ENCODE results near the gene STMP1. TPM values are rescaled to one million over a fixed set of nuclear protein-coding genes. Genes with fewer than 3 reads are reported as not detected.
"Not testable (repeated sequence)": the region's sequence is repeated elsewhere in the genome, so short reads cannot be mapped to it uniquely, and the experiment has no call there.

Gene STMP1
- total and polyA plus RNA-seq, 7 donors, result 17.1 to 42.0 (median 25.1) TPM

GRCh38 chr7:135620447-135620846, 41.9 kb upstream of the STMP1 start:
- no peak for ATAC-seq
- no peak for TF ChIP-seq CTCF (IDR thresholded peaks at IDR 0.05)
- DNase-seq, result no peak
- 95 to 99% (median 98%) methylated on average over 2 of the region's 2 CpGs for WGBS, 3 donors
- no peak overlapping the region for H3K4me3 ChIP-seq
- H3K27ac ChIP-seq, result no peak overlapping the region
- H3K4me1 ChIP-seq, result no peaks in the 10 kb centered on the region
- no peaks in the 10 kb centered on the region for H3K27me3 ChIP-seq (ENCODE audit: insufficient read depth in 3 of 3, low read length in 2 of 3)
- intact Hi-C loops (cut with DNase I), result no loop called here
- no peaks in the 10 kb centered on the region for H3K9me3 ChIP-seq
- peaks cover 0 to 94% of the 10 kb centered on the region in 2 donors for H3K36me3 ChIP-seq (ENCODE audit: insufficient read depth in 1 of 2, low read depth in 1 of 2)

- no peak overlapping the region for H3K4me3 ChIP-seq
- TF ChIP-seq CTCF (IDR thresholded peaks at IDR 0.05), result peak; percentile 82
- no peak overlapping the region for H3K27ac ChIP-seq
- peaks cover 6 to 94% of the 10 kb centered on the region in 2 donors for H3K36me3 ChIP-seq (ENCODE audit: insufficient read depth in 1 of 2, low read depth in 1 of 2)
- H3K27me3 ChIP-seq (ENCODE audit: insufficient read depth in 3 of 3, low read length in 2 of 3), result no peaks in the 10 kb centered on the region
- no peaks in the 10 kb centered on the region for H3K9me3 ChIP-seq
- ATAC-seq (peak in 1 of 4 donors; percentile 49), DNase-seq (no peak)
- WGBS, 3 donors, result 72 to 82% (median 73%) methylated on average over 1 of the region's 1 CpG
- H3K4me1 ChIP-seq, result no peaks in the 10 kb centered on the region
- intact Hi-C loops (cut with DNase I), result no loop called here
Measured at GRCh38 chr7:135620980-135621850, 41.1 kb upstream of the STMP1 start.

DNA sequence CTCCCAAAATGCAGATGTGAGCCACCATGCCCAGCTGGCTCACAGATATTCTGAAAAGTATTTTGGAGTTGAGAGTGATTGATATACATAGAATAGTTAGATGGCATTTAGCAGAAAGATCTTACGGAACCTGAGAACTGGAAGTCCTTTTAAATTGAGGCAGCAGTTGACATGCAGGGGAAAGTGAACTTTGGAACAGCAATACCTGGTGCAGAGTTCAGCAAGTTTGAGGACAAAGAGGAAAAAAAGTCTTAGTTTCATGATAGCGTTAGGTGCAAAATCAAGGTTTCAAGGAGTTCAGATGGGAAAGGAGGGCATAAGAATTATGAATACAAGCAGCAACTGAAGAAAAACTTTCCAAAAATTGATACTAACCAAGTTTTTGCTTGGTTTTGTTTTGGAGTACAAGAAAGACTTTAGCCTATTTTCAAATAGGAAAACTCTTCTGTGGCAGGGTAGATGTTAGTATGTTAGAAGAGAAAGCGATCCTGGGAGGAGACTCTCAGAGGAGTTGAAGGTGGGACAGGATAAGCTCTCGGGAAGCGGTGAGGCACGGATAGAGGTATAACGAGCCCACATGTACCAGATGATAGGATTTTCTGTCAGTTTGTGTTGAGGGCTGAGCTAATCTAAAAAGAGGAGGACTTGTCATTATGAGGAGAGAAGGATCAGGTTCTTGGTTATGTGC, 28.0 kb upstream of the STMP1 start:
- no peaks in the 10 kb centered on the region for H3K4me1 ChIP-seq
- H3K27ac ChIP-seq, result no peak overlapping the region
- TF ChIP-seq CTCF (IDR thresholded peaks at IDR 0.05), result no peak
- peaks cover 4 to 98% of the 10 kb centered on the region in 2 donors for H3K36me3 ChIP-seq (ENCODE audit: insufficient read depth in 1 of 2, low read depth in 1 of 2)
- 97 to 98% (median 97%) methylated on average over 7 of the region's 7 CpGs for WGBS, 3 donors
- H3K9me3 ChIP-seq, result no peaks in the 10 kb centered on the region
- no peak overlapping the region for H3K4me3 ChIP-seq
- DNase-seq (no peak), ATAC-seq (no peak)
- no peaks in the 10 kb centered on the region for H3K27me3 ChIP-seq (ENCODE audit: insufficient read depth in 3 of 3, low read length in 2 of 3)
- intact Hi-C loops (cut with DNase I), result loop anchor here in 1 of 2 donors (5.0 to 10.0 kb wide), 2 partner anchors 37 to 60 kb away; no protein-coding TSS in a partner anchor

GRCh38 chr7:135639690-135640089, 22.6 kb upstream of the STMP1 start:
- not testable (repeated sequence) for ATAC-seq; H3K27ac ChIP-seq; H3K27me3 ChIP-seq (ENCODE audit: insufficient read depth in 3 of 3, low read length in 2 of 3); H3K4me1 ChIP-seq; DNase-seq; H3K9me3 ChIP-seq; H3K4me3 ChIP-seq
- intact Hi-C loops (cut with DNase I), result loop anchor here in 1 of 2 donors (10.0 kb wide), 1 partner anchor 65 kb away; no protein-coding TSS in a partner anchor
- peaks cover 0 to 96% of the 10 kb centered on the region in 2 donors for H3K36me3 ChIP-seq (ENCODE audit: insufficient read depth in 1 of 2, low read depth in 1 of 2)

- H3K27ac ChIP-seq, result no peak overlapping the region
- 67 to 96% (median 72%) methylated on average over 3 of the region's 3 CpGs for WGBS, 3 donors
- no peaks in the 10 kb centered on the region for H3K4me1 ChIP-seq
- H3K27me3 ChIP-seq (ENCODE audit: insufficient read depth in 3 of 3, low read length in 2 of 3), result no peaks in the 10 kb centered on the region
- ATAC-seq (no peak), DNase-seq (no peak)
- H3K9me3 ChIP-seq, result no peaks in the 10 kb centered on the region
- H3K4me3 ChIP-seq, result no peak overlapping the region
- TF ChIP-seq CTCF (IDR thresholded peaks at IDR 0.05), result no peak
- intact Hi-C loops (cut with DNase I), result loop anchor here in 1 of 2 donors (1.0 kb wide), 1 partner anchor 363 kb away; no protein-coding TSS in a partner anchor
- H3K36me3 ChIP-seq (ENCODE audit: insufficient read depth in 1 of 2, low read depth in 1 of 2), result peaks cover 0 to 96% of the 10 kb centered on the region in 2 donors
Measured at GRCh38 chr7:135644154-135644553, 18.2 kb upstream of the STMP1 start.

Measured in psoas muscle (tissue), 8 donors.